ENCODE data around the gene NUCB1. TPM values are rescaled to one million over a fixed set of nuclear protein-coding genes. Genes with fewer than 3 reads are reported as not detected.

NUCB1 gene
- total RNA-seq, 2 experiments from 2014 or later: 102 to 114 TPM

DNA sequence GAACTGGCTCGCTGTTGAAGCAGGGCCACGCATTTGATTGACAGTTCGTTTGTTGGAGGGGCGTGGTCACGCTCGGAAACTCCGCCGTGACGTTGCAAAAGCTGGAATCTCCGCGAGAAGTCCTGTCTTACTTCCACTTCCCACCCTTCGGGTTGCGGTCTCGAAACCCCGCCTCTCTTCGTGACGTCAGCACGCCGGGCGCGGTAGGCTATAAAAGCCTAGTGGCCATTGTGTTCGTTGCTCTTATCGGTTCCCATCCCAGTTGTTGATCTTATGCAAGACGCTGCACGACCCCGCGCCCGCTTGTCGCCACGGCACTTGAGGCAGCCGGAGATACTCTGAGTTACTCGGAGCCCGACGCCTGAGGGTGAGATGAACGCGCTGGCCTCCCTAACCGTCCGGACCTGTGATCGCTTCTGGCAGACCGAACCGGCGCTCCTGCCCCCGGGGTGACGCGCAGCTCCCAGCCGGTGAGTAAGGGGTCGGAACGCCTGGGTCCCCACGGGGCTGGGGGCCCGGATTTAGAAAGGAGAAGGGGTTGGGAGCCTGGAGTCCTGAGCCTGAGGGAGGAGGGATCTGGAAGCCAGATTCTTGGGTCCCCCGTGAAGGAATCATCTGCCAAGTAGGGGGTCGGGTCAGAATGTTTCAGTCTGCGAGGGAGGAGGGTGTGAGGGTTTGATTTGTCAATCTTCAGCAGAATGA, 27.8 kb upstream of the NUCB1 start, which contains the start of gene PPP1R15A:
TSS of gene PPP1R15A (plus strand) at position 240 of the 702 bp plus-strand sequence. CDS start 813 bp downstream, outside the sequence.
- ATAC-seq (peak; percentile 48), DNase-seq (peak; percentile 99)
- peaks cover 40% of the 10 kb centered on the region for H3K4me1 Mint-ChIP-seq (ENCODE audit: low read depth)
- intact Hi-C loops (cut with micrococcal nuclease): loop anchor here (10.0 kb wide), 2 partner anchors 92 to 238 kb away; partner anchors contain the start of genes DBP and FTL
- peaks cover 2% of the 10 kb centered on the region for H3K27me3 Mint-ChIP-seq
- H3K27ac Mint-ChIP-seq: peak within 1 kb of the TSS; percentile 100
- POLR2A ChIA-PET: interaction anchor here (0.8 to 5.1 kb wide), 14 partner anchors 9 to 243 kb away, joined by 3 to 53 read pairs (median 4); partner anchors contain the start of genes CA11, FTL, HSD17B14 and NUCB1
- CTCF ChIA-PET: interaction anchor here (0.9 to 2.1 kb wide), 4 partner anchors 26 to 98 kb away, joined by 3 to 9 read pairs (median 4); no protein-coding TSS in a partner anchor
- no peaks in the 10 kb centered on the region for H3K9me3 Mint-ChIP-seq
- peak within 1 kb of the TSS; percentile 99 for H3K4me3 Mint-ChIP-seq
- H3K36me3 Mint-ChIP-seq (ENCODE audit: low read depth): peaks cover 42% of the 10 kb centered on the region
- TF ChIP-seq CTCF (IDR thresholded peaks at IDR 0.05): no peak

GRCh38 chr19:48872884-48873475, 27.1 kb upstream of the NUCB1 start:
- ATAC-seq (peak; percentile 42), DNase-seq (peak; percentile 93)
- no peaks in the 10 kb centered on the region for H3K9me3 Mint-ChIP-seq
- intact Hi-C loops (cut with micrococcal nuclease): loop anchor here (10.0 kb wide), 2 partner anchors 92 to 238 kb away; partner anchors contain the start of genes DBP and FTL
- H3K4me3 Mint-ChIP-seq: peak overlapping the region; percentile 99
- ChIA-PET CTCF (interaction anchor here (1.2 to 4.3 kb wide), 3 partner anchors 77 to 121 kb away, joined by 5 to 18 read pairs (median 13); partner anchors contain the start of genes GYS1 and RUVBL2), POLR2A (interaction anchor here (0.8 to 5.1 kb wide), 17 partner anchors 9 to 254 kb away, joined by 3 to 53 read pairs (median 4); partner anchors contain the start of genes CA11, FTL, NUCB1 and RPL18)
- TF ChIP-seq CTCF (IDR thresholded peaks at IDR 0.05): no peak
- peaks cover 43% of the 10 kb centered on the region for H3K4me1 Mint-ChIP-seq (ENCODE audit: low read depth)
- H3K27me3 Mint-ChIP-seq: peaks cover 2% of the 10 kb centered on the region
- H3K36me3 Mint-ChIP-seq (ENCODE audit: low read depth): peaks cover 47% of the 10 kb centered on the region
- H3K27ac Mint-ChIP-seq: peak overlapping the region; percentile 100

DNA sequence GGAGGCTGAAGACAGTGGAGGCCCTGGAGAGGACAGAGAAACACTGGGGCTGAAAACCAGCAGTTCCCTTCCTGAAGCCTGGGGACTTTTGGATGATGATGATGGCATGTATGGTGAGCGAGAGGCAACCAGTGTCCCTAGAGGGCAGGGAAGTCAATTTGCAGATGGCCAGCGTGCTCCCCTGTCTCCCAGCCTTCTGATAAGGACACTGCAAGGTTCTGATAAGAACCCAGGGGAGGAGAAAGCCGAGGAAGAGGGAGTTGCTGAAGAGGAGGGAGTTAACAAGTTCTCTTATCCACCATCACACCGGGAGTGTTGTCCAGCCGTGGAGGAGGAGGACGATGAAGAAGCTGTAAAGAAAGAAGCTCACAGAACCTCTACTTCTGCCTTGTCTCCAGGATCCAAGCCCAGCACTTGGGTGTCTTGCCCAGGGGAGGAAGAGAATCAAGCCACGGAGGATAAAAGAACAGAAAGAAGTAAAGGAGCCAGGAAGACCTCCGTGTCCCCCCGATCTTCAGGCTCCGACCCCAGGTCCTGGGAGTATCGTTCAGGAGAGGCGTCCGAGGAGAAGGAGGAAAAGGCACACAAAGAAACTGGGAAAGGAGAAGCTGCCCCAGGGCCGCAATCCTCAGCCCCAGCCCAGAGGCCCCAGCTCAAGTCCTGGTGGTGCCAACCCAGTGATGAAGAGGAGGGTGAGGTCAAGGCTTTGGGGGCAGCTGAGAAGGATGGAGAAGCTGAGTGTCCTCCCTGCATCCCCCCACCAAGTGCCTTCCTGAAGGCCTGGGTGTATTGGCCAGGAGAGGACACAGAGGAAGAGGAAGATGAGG, 26.4 kb upstream of the NUCB1 start:
- peaks cover 54% of the 10 kb centered on the region for H3K36me3 Mint-ChIP-seq (ENCODE audit: low read depth)
- POLR2A ChIA-PET: interaction anchor here (0.6 to 5.1 kb wide), 20 partner anchors 8 to 254 kb away, joined by 3 to 53 read pairs (median 4); partner anchors contain the start of genes FTL, NUCB1, RPL18 and RUVBL2

More for the DNA sequence above, 26.4 kb upstream of the NUCB1 start:
- TF ChIP-seq CTCF (IDR thresholded peaks at IDR 0.05): no peak
- Mint-ChIP-seq H3K4me3 (peak overlapping the region; percentile 99), H3K9me3 (no peaks in the 10 kb centered on the region), H3K27ac (peak overlapping the region; percentile 100), H3K4me1 (ENCODE audit: low read depth) (peaks cover 44% of the 10 kb centered on the region), H3K27me3 (no peaks in the 10 kb centered on the region)
- DNase-seq: peak; percentile 24
- CTCF ChIA-PET: interaction anchor here (0.6 to 4.3 kb wide), 5 partner anchors 26 to 120 kb away, joined by 3 to 18 read pairs (median 5); partner anchors contain the start of genes GYS1 and RUVBL2
- no peak for ATAC-seq
- intact Hi-C loops (cut with micrococcal nuclease): loop anchor here (10.0 kb wide), 2 partner anchors 91 to 239 kb away; partner anchors contain the start of genes DBP and FTL
